Measurements from ENCODE around the gene STX10.
A peak's percentile ranks its signal among the peaks of the same experiment; 100 is the strongest.

The STX10 gene

DNA sequence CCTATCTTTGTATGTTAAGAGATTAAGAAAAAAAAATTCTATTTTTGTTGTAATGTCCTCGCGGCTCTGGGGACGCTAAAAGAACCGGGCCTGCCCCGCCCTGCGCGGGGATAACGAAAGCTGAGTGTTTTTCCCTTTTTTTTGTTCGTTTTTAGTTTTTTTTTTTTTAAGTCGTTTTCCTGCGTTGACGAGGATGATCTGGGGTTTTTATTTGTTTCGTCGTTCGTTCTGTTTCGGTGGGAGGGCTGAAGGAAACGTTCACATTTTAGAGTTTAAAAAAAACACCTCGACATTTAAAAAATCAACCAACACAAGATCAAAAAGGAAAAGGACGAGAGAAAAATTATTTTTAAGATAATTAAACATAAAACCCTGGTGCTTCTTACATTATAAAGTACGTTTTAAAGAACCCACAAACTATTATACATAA, 53.1 kb downstream of the STX10 start:
- WGBS (ENCODE audit: insufficient coverage), result 0% methylated on average over 8 of the region's 20 CpGs
- ChIA-PET POLR2A (interaction anchor here (1.3 to 2.9 kb wide), 4 partner anchors 8 to 58 kb away, joined by 4 to 27 read pairs (median 4); partner anchors contain the start of genes IER2 and STX10), CTCF (interaction anchor here (9.3 kb wide), 1 partner anchor 122 kb away, joined by 154 read pairs; no protein-coding TSS in a partner anchor)
- Histone ChIP-seq H3K27me3 (replicated peaks in 2 of 5; ENCODE audit: control insufficient read depth in 4 of 5, insufficient read depth in 5 of 5, low read length in 4 of 5) (no peaks in the 10 kb centered on the region), H3K9me3 (ENCODE audit: control extremely low read depth in 1 of 5, control insufficient read depth in 4 of 5, insufficient read depth in 2 of 5, low read depth in 1 of 5, low read length in 4 of 5) (no peaks in the 10 kb centered on the region), H3K4me1 (ENCODE audit: control extremely low read depth in 1 of 4, control insufficient read depth in 4 of 4, insufficient read depth in 4 of 4, low read length in 3 of 4) (peaks cover 3 to 78% (median 62%) of the 10 kb centered on the region in 4 experiments), H3K4me3 (ENCODE audit: control insufficient read depth in 1 of 7, extremely low read depth in 1 of 7, insufficient read depth in 4 of 7, low read depth in 2 of 7, low read length in 6 of 7) (peak overlapping the region; percentile 41 to 100 (median 89)), H3K36me3 (ENCODE audit: control insufficient read depth in 4 of 4, insufficient read depth in 4 of 4, low read length in 3 of 4) (peaks cover 0 to 30% (median 10%) of the 10 kb centered on the region in 4 experiments), H3K27ac (ENCODE audit: insufficient read depth in 1 of 2, low read depth in 1 of 2, low read length in 2 of 2, poor library complexity in 1 of 2, severe bottlenecking in 2 of 2) (peak overlapping the region; percentile 61 to 84)
- DNase-seq, result peak in 2 of 3 donors; percentile 62

DNA sequence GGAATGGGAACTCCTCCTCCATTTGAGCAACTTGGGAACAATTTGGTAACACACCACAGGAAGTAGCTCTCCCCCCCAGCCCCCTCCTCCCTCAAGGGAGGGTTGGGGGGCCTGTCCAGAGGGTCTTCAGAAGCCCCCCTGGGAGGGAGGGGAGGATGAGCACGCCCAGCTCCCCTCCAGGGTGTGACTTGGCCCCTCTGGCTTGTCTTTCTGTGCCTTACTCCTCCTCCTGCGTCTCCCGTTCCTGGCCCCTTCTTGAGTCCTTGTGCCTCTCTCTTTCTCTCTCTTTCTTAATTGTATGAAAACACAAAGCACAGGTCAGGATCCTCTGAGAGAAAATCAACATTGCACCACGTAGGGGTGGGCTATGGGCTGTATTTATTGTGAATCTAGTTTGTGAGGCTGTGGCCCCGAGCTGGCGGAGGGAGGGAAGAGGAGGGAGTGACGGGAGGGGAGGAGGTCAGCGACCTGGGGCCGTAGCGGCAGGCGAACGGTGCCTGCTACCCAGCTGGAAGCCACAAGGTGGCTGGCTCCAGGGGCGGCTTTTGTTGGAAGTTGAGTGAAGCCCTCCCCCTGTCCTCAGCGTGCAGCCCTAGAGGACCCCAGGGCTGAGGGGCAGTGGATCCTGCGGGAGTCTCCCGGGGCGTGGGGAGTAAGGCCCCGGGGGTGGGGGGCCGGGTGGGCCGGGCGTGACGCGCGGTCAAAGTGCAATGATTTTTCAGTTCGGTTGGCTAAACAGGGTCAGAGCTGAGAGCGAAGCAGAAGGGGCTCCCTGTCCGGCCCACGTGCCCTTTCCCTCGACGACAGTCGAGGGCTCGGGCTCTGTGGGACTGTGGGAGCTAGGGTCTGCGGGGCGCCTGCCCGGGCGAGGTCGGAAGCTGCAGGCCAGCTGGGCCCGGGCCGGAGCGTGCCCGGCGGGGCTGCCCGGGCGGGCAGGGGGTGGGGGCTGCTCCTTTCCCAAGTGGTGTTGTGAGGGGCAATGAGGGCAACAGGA, 53.9 kb downstream of the STX10 start:
- DNase-seq, result peak; percentile 73 to 84 (median 77)
- WGBS (ENCODE audit: insufficient coverage), result 0% methylated on average over 15 of the region's 44 CpGs
- H3K4me3 ChIP-seq (ENCODE audit: control insufficient read depth in 1 of 7, extremely low read depth in 1 of 7, insufficient read depth in 4 of 7, low read depth in 2 of 7, low read length in 6 of 7), result peak overlapping the region; percentile 49 to 100 (median 89)
- CTCF ChIA-PET, result interaction anchor here (0.6 to 9.3 kb wide), 13 partner anchors 9 to 131 kb away, joined by 3 to 154 read pairs (median 11); no protein-coding TSS in a partner anchor
- peak overlapping the region; percentile 61 to 84 for H3K27ac ChIP-seq (ENCODE audit: insufficient read depth in 1 of 2, low read depth in 1 of 2, low read length in 2 of 2, poor library complexity in 1 of 2, severe bottlenecking in 2 of 2)
- H3K27me3 ChIP-seq (replicated peaks in 2 of 5; ENCODE audit: control insufficient read depth in 4 of 5, insufficient read depth in 5 of 5, low read length in 4 of 5), result no peaks in the 10 kb centered on the region
- POLR2A ChIA-PET, result interaction anchor here (0.6 to 2.9 kb wide), 9 partner anchors 8 to 1589 kb away, joined by 3 to 27 read pairs (median 4); partner anchors contain the start of genes IER2 and STX10
- H3K9me3 ChIP-seq (ENCODE audit: control extremely low read depth in 1 of 5, control insufficient read depth in 4 of 5, insufficient read depth in 2 of 5, low read depth in 1 of 5, low read length in 4 of 5), result no peaks in the 10 kb centered on the region
- peaks cover 0 to 25% (median 9%) of the 10 kb centered on the region in 4 experiments for H3K36me3 ChIP-seq (ENCODE audit: control insufficient read depth in 4 of 4, insufficient read depth in 4 of 4, low read length in 3 of 4)
- peaks cover 3 to 81% (median 65%) of the 10 kb centered on the region in 4 experiments for H3K4me1 ChIP-seq (ENCODE audit: control extremely low read depth in 1 of 4, control insufficient read depth in 4 of 4, insufficient read depth in 4 of 4, low read length in 3 of 4)

DNA sequence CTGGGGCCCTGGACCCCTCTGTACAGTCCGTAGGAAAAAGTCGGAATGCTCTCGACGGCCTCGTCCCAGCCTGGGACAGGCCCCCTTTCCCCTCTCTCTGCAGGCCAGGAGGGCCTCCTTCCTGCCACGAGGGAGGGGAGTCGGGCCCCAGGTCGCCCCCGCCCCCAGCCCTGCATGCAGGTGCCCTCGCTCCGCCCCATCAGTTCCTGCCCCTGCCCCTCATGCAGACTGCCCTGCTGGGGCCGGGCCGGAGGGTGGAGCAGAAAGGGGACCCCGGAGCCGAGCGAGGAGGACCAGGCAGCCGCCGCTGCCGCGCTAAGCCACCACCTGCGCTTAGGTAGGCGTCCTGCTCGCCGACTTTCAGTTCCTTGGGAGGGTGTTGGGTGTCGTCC, 54.8 kb downstream of the STX10 start:
- peaks cover 3 to 79% (median 66%) of the 10 kb centered on the region in 4 experiments for H3K4me1 ChIP-seq (ENCODE audit: control extremely low read depth in 1 of 4, control insufficient read depth in 4 of 4, insufficient read depth in 4 of 4, low read length in 3 of 4)
- peak in 2 of 3 donors; percentile 53 to 71 for DNase-seq
- 0% methylated on average over 22 of the region's 25 CpGs for WGBS (ENCODE audit: insufficient coverage)
- CTCF ChIA-PET, result interaction anchor here (0.6 to 9.3 kb wide), 18 partner anchors 10 to 130 kb away, joined by 3 to 154 read pairs (median 12); no protein-coding TSS in a partner anchor
- peak overlapping the region; percentile 49 to 100 (median 89) for H3K4me3 ChIP-seq (ENCODE audit: control insufficient read depth in 1 of 7, extremely low read depth in 1 of 7, insufficient read depth in 4 of 7, low read depth in 2 of 7, low read length in 6 of 7)
- H3K9me3 ChIP-seq (ENCODE audit: control extremely low read depth in 1 of 5, control insufficient read depth in 4 of 5, insufficient read depth in 2 of 5, low read depth in 1 of 5, low read length in 4 of 5), result no peaks in the 10 kb centered on the region
- H3K36me3 ChIP-seq (ENCODE audit: control insufficient read depth in 4 of 4, insufficient read depth in 4 of 4, low read length in 3 of 4), result peaks cover 0 to 17% (median 8%) of the 10 kb centered on the region in 4 experiments
- POLR2A ChIA-PET, result interaction anchor here (0.6 to 2.9 kb wide), 6 partner anchors 9 to 118 kb away, joined by 3 to 27 read pairs (median 4); partner anchors contain the start of genes IER2 and STX10
- peak overlapping the region; percentile 15 to 84 for H3K27ac ChIP-seq (ENCODE audit: insufficient read depth in 1 of 2, low read depth in 1 of 2, low read length in 2 of 2, poor library complexity in 1 of 2, severe bottlenecking in 2 of 2)
- no peaks in the 10 kb centered on the region for H3K27me3 ChIP-seq (replicated peaks in 2 of 5; ENCODE audit: control insufficient read depth in 4 of 5, insufficient read depth in 5 of 5, low read length in 4 of 5)

DNA sequence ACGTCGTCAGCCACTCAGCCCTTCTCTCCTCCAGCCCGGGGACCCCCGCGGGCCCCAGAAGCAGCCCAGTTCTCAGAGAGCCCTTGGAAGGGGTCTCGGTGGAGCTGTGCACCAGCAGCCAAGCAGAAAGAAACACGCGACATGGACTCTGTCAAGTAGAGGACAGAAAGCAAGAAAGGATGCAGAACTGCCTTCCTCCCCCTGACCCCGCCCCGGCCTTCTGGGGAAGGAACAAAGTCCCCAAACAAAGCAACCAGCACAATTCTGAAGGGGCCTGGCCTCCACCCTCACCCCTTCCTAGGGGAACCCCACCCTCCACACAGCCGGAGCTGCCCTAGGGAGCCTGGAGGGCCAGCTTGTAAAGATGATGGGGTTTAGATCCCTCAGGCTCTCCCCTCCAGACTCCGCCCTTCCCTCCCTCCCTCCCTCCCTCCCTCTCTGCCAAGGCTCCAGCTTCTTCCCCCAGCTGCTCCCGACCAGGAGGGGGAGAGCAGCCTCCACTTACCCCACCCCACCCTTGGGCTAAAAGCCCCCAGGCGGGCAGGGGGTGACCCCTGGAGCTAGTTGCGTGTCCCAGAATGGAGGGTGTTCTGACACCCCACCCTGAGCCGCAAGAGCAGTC, 55.3 kb downstream of the STX10 start:
- peaks cover 0 to 12% (median 5%) of the 10 kb centered on the region in 4 experiments for H3K36me3 ChIP-seq (ENCODE audit: control insufficient read depth in 4 of 4, insufficient read depth in 4 of 4, low read length in 3 of 4)
- H3K9me3 ChIP-seq (ENCODE audit: control extremely low read depth in 1 of 5, control insufficient read depth in 4 of 5, insufficient read depth in 2 of 5, low read depth in 1 of 5, low read length in 4 of 5), result no peaks in the 10 kb centered on the region
- CTCF ChIA-PET, result interaction anchor here (0.8 to 9.3 kb wide), 24 partner anchors 10 to 172 kb away, joined by 3 to 154 read pairs (median 9); partner anchors contain the start of gene DAND5
- peak in 2 of 3 donors; percentile 54 to 60 for DNase-seq
- peak overlapping the region in 1 of 2 experiments; percentile 84 for H3K27ac ChIP-seq (ENCODE audit: insufficient read depth in 1 of 2, low read depth in 1 of 2, low read length in 2 of 2, poor library complexity in 1 of 2, severe bottlenecking in 2 of 2)
- peaks cover 2 to 78% (median 63%) of the 10 kb centered on the region in 4 experiments for H3K4me1 ChIP-seq (ENCODE audit: control extremely low read depth in 1 of 4, control insufficient read depth in 4 of 4, insufficient read depth in 4 of 4, low read length in 3 of 4)
- no peaks in the 10 kb centered on the region for H3K27me3 ChIP-seq (replicated peaks in 2 of 5; ENCODE audit: control insufficient read depth in 4 of 5, insufficient read depth in 5 of 5, low read length in 4 of 5)
- 8% methylated on average over 9 of the region's 16 CpGs for WGBS (ENCODE audit: insufficient coverage)
- peak overlapping the region; percentile 49 to 100 (median 89) for H3K4me3 ChIP-seq (ENCODE audit: control insufficient read depth in 1 of 7, extremely low read depth in 1 of 7, insufficient read depth in 4 of 7, low read depth in 2 of 7, low read length in 6 of 7)
- POLR2A ChIA-PET, result interaction anchor here (0.7 to 2.9 kb wide), 6 partner anchors 10 to 118 kb away, joined by 3 to 27 read pairs (median 4); partner anchors contain the start of genes IER2 and STX10

DNA sequence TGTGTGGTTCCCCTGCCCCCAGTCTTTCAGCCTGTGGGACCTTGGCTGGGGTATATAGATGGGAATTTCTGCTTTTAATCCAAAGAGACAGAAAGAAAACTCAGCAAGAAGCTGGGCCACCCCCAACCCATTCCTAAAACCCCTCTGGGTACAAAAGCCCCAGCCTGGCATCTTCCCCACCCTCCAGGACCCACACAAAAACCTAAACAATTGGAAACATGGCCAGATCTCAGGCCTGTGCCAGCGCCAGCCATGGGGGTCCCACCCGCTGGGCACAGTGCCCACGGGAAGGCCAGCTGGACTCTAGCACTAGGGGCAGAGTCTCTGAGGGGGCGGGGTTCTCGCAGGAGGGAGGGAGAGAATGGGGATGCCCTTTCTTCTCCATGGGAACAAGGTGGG, 56.1 kb downstream of the STX10 start:
- H3K4me3 ChIP-seq (ENCODE audit: control insufficient read depth in 1 of 7, extremely low read depth in 1 of 7, insufficient read depth in 4 of 7, low read depth in 2 of 7, low read length in 6 of 7), result peak overlapping the region in 4 of 7 experiments; percentile 32 to 98 (median 64)
- H3K9me3 ChIP-seq (ENCODE audit: control extremely low read depth in 1 of 5, control insufficient read depth in 4 of 5, insufficient read depth in 2 of 5, low read depth in 1 of 5, low read length in 4 of 5), result no peaks in the 10 kb centered on the region
- 64% methylated on average over 3 of the region's 5 CpGs for WGBS (ENCODE audit: insufficient coverage)
- no peak for DNase-seq
- ChIA-PET POLR2A (interaction anchor here (0.5 to 2.4 kb wide), 9 partner anchors 33 to 299 kb away, joined by 3 to 7 read pairs (median 3); partner anchors contain the start of genes IER2 and STX10), CTCF (interaction anchor here (0.6 to 9.3 kb wide), 33 partner anchors 10 to 173 kb away, joined by 3 to 154 read pairs (median 5); partner anchors contain the start of genes DAND5, IER2 and STX10)
- H3K27me3 ChIP-seq (replicated peaks in 2 of 5; ENCODE audit: control insufficient read depth in 4 of 5, insufficient read depth in 5 of 5, low read length in 4 of 5), result no peaks in the 10 kb centered on the region
- peak overlapping the region in 1 of 2 experiments; percentile 19 for H3K27ac ChIP-seq (ENCODE audit: insufficient read depth in 1 of 2, low read depth in 1 of 2, low read length in 2 of 2, poor library complexity in 1 of 2, severe bottlenecking in 2 of 2)
- peaks cover 0 to 72% (median 56%) of the 10 kb centered on the region in 4 experiments for H3K4me1 ChIP-seq (ENCODE audit: control extremely low read depth in 1 of 4, control insufficient read depth in 4 of 4, insufficient read depth in 4 of 4, low read length in 3 of 4)
- peaks cover 0 to 5% (median 4%) of the 10 kb centered on the region in 4 experiments for H3K36me3 ChIP-seq (ENCODE audit: control insufficient read depth in 4 of 4, insufficient read depth in 4 of 4, low read length in 3 of 4)
